ENCODE data around the gene KHDC3L.

- no peak for TF ChIP-seq CTCF (IDR thresholded peaks at IDR 0.05; ENCODE audit: low read depth, low read length)
- no peak for TF ChIP-seq MAX (IDR thresholded peaks at IDR 0.05; ENCODE audit: low read depth, low read length)
- no peak for TF ChIP-seq POLR2A (IDR thresholded peaks at IDR 0.05; ENCODE audit: extremely low read depth, insufficient read length)
- TF ChIP-seq MYC (IDR thresholded peaks at IDR 0.05; ENCODE audit: low read depth, low read length): no peak
Measured at GRCh38 chr6:73362869-73363536, 545 bp downstream of the KHDC3L start.

All from NB4 (cell line).